Nephron (organoid): ENCODE measurements around the gene MED26.
A peak's percentile ranks its signal among the peaks of the same experiment; 100 is the strongest.

Source experiments
- H3K27ac Mint-ChIP-seq, 3 experiments: 2 replicates each; pipeline ENCODE4 v1.8.0; 2020; ENCODE audit warnings: mixed read lengths in 3 of 3, mild to moderate bottlenecking in 2 of 3, moderate library complexity in 1 of 3
- H3K27me3 Mint-ChIP-seq: 2 replicates; pipeline ENCODE4 v1.8.0; 2021; ENCODE audit warnings: low read depth, mild to moderate bottlenecking, moderate library complexity, mixed read lengths
- H3K36me3 Mint-ChIP-seq: 2 replicates; pipeline ENCODE4 v1.8.0; 2020; ENCODE audit warnings: low read depth, mixed read lengths
- H3K4me1 Mint-ChIP-seq: 2 replicates; pipeline ENCODE4 v1.8.0; 2020; ENCODE audit warnings: mixed read lengths
- H3K4me3 Mint-ChIP-seq, 3 experiments: 2 replicates each; pipeline ENCODE4 v1.8.0; 2020; ENCODE audit warnings: mild to moderate bottlenecking in 3 of 3, mixed read lengths in 3 of 3, moderate library complexity in 2 of 3
- H3K9me3 Mint-ChIP-seq: 2 replicates; pipeline ENCODE4 v1.8.0; 2020; ENCODE audit warnings: mixed read lengths
- CTCF ChIP-seq, 3 experiments: fragments of 200-600 bp; sonication (generic); IDR thresholded peaks; one replicate each; pipeline ENCODE4 v1.5.0; 2021; ENCODE audit warnings: antibody characterized with exemption in 3 of 3; ENCODE audit not compliant: unreplicated experiment in 3 of 3

The MED26 gene

GRCh38 chr19:16659464-16659831 is 31.4 kb upstream of the MED26 start:
- no peak for TF ChIP-seq CTCF (IDR thresholded peaks at IDR 0.05; ENCODE audit: unreplicated experiment in 3 of 3)
- peaks cover 30% of the 10 kb centered on the region for H3K36me3 Mint-ChIP-seq
- H3K27me3 Mint-ChIP-seq = no peaks in the 10 kb centered on the region
- H3K9me3 Mint-ChIP-seq = no peaks in the 10 kb centered on the region
- H3K27ac Mint-ChIP-seq = peak overlapping the region; percentile 99
- H3K4me3 Mint-ChIP-seq = peak overlapping the region; percentile 98 to 99 (median 99)
- H3K4me1 Mint-ChIP-seq = peaks cover 32% of the 10 kb centered on the region

- H3K27ac Mint-ChIP-seq = no peak overlapping the region
- no peaks in the 10 kb centered on the region for H3K9me3 Mint-ChIP-seq
- TF ChIP-seq CTCF (IDR thresholded peaks at IDR 0.05; ENCODE audit: unreplicated experiment in 3 of 3) = no peak
- H3K27me3 Mint-ChIP-seq = no peaks in the 10 kb centered on the region
- peaks cover 47% of the 10 kb centered on the region for H3K36me3 Mint-ChIP-seq
- peaks cover 24% of the 10 kb centered on the region for H3K4me1 Mint-ChIP-seq
- peak overlapping the region; percentile 56 to 78 (median 70) for H3K4me3 Mint-ChIP-seq
Observed at GRCh38 chr19:16657384-16657783, 29.4 kb upstream of the MED26 start.

GRCh38 chr19:16655727-16656126 is 27.7 kb upstream of the MED26 start:
- Mint-ChIP-seq H3K27me3 (no peaks in the 10 kb centered on the region), H3K4me1 (peaks cover 20% of the 10 kb centered on the region), H3K36me3 (peaks cover 62% of the 10 kb centered on the region), H3K9me3 (no peaks in the 10 kb centered on the region), H3K27ac (no peak overlapping the region), H3K4me3 (peak overlapping the region in 2 of 3 experiments; percentile 45 to 51)
- no peak for TF ChIP-seq CTCF (IDR thresholded peaks at IDR 0.05; ENCODE audit: unreplicated experiment in 3 of 3)

GRCh38 chr19:16654627-16655026 is 26.6 kb upstream of the MED26 start:
- Mint-ChIP-seq H3K36me3 (peaks cover 72% of the 10 kb centered on the region), H3K27ac (no peak overlapping the region), H3K4me1 (peaks cover 15% of the 10 kb centered on the region), H3K27me3 (no peaks in the 10 kb centered on the region), H3K4me3 (no peak overlapping the region), H3K9me3 (no peaks in the 10 kb centered on the region)
- TF ChIP-seq CTCF (IDR thresholded peaks at IDR 0.05; ENCODE audit: unreplicated experiment in 3 of 3) = no peak

- H3K36me3 Mint-ChIP-seq = peaks cover 75% of the 10 kb centered on the region
Observed at GRCh38 chr19:16654140-16654539, 26.1 kb upstream of the MED26 start.

More at GRCh38 chr19:16654140-16654539, 26.1 kb upstream of the MED26 start:
- no peak for TF ChIP-seq CTCF (IDR thresholded peaks at IDR 0.05; ENCODE audit: unreplicated experiment in 3 of 3)
- H3K9me3 Mint-ChIP-seq = no peaks in the 10 kb centered on the region
- H3K27me3 Mint-ChIP-seq = no peaks in the 10 kb centered on the region
- H3K4me1 Mint-ChIP-seq = peaks cover 14% of the 10 kb centered on the region
- no peak overlapping the region for H3K4me3 Mint-ChIP-seq
- no peak overlapping the region for H3K27ac Mint-ChIP-seq
